HEK293 (cell line): ENCODE data around the gene ISOC2.

Source experiments
- CTCF ChIP-seq: fragments of 450-650 bp; formaldehyde crosslinking; IDR thresholded peaks from 2 replicates; pipeline ENCODE4 v1.5.1; 2016; ENCODE audit warnings: missing biosample characterization, missing genetic modification characterization
- KLF10 ChIP-seq: fragments of 450-650 bp; IDR thresholded peaks from 2 replicates; pipeline ENCODE4 v1.5.1; 2018; ENCODE audit warnings: missing biosample characterization, mild to moderate bottlenecking, missing genetic modification characterization
- MYNN ChIP-seq: fragments of 450-650 bp; formaldehyde crosslinking; IDR thresholded peaks from 2 replicates; pipeline ENCODE4 v1.5.1; 2016; ENCODE audit warnings: missing biosample characterization, missing genetic modification characterization, borderline replicate concordance
- REST ChIP-seq: fragments of 450-650 bp; formaldehyde crosslinking; IDR thresholded peaks from 2 replicates; pipeline ENCODE4 v1.5.1; 2016; ENCODE audit warnings: missing biosample characterization, missing genetic modification characterization
- ZNF777 ChIP-seq: fragments of 450-650 bp; formaldehyde crosslinking; IDR thresholded peaks from 2 replicates; pipeline ENCODE4 v1.5.1; 2017; ENCODE audit warnings: missing biosample characterization, missing genetic modification characterization, borderline replicate concordance
- ZSCAN5A ChIP-seq: fragments of 450-650 bp; formaldehyde crosslinking; IDR thresholded peaks from 2 replicates; pipeline ENCODE4 v1.5.1; 2016; ENCODE audit warnings: missing biosample characterization, missing genetic modification characterization
- TF ChIP-seq, protein P1 (sequence below): fragments of 450-650 bp; formaldehyde crosslinking; IDR thresholded peaks from 2 replicates; pipeline ENCODE4 v1.5.1; 2016; ENCODE audit warnings: missing biosample characterization, missing genetic modification characterization
- TF ChIP-seq, protein P2 (sequence below): fragments of 450-650 bp; IDR thresholded peaks from 2 replicates; pipeline ENCODE4 v1.5.1; 2018; ENCODE audit warnings: missing biosample characterization, mild to moderate bottlenecking, missing genetic modification characterization
- TF ChIP-seq, protein P3 (sequence below): IDR thresholded peaks from 2 replicates; pipeline ENCODE4 v1.6.1; 2011; ENCODE audit warnings: mild to moderate bottlenecking, low read depth, low read length, borderline replicate concordance

DNA sequence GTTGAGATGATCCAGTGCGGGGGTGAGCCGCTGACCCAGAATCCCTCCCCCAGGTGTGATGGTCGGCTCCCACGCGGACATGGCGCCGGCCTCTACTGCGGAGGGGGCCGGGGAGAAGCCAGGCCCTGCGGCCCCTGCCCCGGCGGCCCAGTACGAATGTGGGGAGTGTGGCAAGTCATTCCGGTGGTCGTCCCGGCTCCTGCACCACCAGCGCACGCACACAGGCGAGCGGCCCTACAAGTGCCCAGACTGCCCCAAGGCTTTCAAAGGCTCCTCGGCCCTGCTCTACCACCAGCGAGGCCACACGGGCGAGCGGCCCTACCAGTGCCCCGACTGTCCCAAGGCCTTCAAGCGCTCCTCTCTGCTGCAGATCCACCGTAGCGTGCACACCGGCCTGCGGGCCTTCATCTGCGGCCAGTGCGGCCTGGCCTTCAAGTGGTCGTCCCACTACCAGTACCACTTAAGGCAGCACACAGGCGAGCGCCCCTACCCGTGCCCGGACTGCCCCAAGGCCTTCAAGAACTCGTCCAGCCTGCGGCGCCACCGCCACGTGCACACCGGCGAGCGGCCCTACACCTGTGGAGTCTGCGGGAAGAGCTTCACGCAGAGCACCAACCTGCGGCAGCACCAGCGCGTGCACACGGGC, 19.8 kb upstream of the ISOC2 start:
- TF ChIP-seq CTCF (tag by site-specific recombination) (no peak), MYNN (tag by site-specific recombination) (no peak), KLF10 (no peak), ZSCAN5A (tag by site-specific recombination) (no peak), ZNF777 (tag by site-specific recombination) (no peak), REST (no peak)
- TF ChIP-seq, protein P1, sequence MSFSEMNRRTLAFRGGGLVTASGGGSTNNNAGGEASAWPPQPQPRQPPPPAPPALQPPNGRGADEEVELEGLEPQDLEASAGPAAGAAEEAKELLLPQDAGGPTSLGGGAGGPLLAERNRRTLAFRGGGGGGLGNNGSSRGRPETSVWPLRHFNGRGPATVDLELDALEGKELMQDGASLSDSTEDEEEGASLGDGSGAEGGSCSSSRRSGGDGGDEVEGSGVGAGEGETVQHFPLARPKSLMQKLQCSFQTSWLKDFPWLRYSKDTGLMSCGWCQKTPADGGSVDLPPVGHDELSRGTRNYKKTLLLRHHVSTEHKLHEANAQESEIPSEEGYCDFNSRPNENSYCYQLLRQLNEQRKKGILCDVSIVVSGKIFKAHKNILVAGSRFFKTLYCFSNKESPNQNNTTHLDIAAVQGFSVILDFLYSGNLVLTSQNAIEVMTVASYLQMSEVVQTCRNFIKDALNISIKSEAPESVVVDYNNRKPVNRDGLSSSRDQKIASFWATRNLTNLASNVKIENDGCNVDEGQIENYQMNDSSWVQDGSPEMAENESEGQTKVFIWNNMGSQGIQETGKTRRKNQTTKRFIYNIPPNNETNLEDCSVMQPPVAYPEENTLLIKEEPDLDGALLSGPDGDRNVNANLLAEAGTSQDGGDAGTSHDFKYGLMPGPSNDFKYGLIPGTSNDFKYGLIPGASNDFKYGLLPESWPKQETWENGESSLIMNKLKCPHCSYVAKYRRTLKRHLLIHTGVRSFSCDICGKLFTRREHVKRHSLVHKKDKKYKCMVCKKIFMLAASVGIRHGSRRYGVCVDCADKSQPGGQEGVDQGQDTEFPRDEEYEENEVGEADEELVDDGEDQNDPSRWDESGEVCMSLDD (tag by site-specific recombination), result no peak
- TF ChIP-seq, protein P2, sequence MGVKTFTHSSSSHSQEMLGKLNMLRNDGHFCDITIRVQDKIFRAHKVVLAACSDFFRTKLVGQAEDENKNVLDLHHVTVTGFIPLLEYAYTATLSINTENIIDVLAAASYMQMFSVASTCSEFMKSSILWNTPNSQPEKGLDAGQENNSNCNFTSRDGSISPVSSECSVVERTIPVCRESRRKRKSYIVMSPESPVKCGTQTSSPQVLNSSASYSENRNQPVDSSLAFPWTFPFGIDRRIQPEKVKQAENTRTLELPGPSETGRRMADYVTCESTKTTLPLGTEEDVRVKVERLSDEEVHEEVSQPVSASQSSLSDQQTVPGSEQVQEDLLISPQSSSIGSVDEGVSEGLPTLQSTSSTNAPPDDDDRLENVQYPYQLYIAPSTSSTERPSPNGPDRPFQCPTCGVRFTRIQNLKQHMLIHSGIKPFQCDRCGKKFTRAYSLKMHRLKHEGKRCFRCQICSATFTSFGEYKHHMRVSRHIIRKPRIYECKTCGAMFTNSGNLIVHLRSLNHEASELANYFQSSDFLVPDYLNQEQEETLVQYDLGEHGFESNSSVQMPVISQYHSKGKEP, result no peak
- TF ChIP-seq, protein P3, sequence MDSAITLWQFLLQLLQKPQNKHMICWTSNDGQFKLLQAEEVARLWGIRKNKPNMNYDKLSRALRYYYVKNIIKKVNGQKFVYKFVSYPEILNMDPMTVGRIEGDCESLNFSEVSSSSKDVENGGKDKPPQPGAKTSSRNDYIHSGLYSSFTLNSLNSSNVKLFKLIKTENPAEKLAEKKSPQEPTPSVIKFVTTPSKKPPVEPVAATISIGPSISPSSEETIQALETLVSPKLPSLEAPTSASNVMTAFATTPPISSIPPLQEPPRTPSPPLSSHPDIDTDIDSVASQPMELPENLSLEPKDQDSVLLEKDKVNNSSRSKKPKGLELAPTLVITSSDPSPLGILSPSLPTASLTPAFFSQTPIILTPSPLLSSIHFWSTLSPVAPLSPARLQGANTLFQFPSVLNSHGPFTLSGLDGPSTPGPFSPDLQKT, result no peak
